Astrocyte of the spinal cord (primary cell): ENCODE results near the gene QRICH2.

ENCODE experiments used
- DNase-seq: peaks from one replicate; pipeline ENCODE4 v3.0.0; 2011; ENCODE audit warnings: low read depth, low spot score
- H3K4me3 ChIP-seq: 2 replicates; pipeline ENCODE4 v1.5.1; 2011; ENCODE audit warnings: low read depth, mild to moderate bottlenecking, low read length, moderate library complexity
- in situ Hi-C: cut with HindIII; loops from 2 replicates; pipeline ENCODE4 v1.10.0; 2017; ENCODE audit warnings: low sequenced_read_pairs
- TF ChIP-seq, protein P1 (sequence below): IDR thresholded peaks from 2 replicates; pipeline ENCODE4 v1.5.1; 2012; ENCODE audit warnings: low read depth, mild to moderate bottlenecking, low read length, inconsistent platforms

QRICH2 gene

DNA sequence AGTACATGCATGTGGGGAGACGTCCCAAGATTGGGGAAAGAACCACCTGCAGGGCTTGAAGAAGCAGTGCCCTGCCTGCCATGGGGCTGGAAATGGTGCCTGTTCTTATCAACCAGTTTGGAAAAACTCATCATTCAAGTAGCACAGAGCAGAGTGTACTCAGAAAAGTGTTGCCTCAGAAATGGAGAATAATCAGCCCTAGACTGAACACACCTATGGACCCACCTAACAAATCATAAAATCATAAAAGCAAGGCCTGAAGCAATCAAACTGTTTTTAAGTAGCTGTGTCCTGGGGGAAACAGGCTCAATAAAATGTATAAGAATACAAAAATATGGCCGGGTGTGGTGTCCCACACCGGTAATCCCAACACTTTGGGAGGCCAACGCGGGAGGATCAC, 11.2 kb downstream of the QRICH2 start:
- in situ Hi-C loops: no loop called here
- H3K4me3 ChIP-seq: no peak overlapping the region
- DNase-seq: no peak
- TF ChIP-seq, protein P1, sequence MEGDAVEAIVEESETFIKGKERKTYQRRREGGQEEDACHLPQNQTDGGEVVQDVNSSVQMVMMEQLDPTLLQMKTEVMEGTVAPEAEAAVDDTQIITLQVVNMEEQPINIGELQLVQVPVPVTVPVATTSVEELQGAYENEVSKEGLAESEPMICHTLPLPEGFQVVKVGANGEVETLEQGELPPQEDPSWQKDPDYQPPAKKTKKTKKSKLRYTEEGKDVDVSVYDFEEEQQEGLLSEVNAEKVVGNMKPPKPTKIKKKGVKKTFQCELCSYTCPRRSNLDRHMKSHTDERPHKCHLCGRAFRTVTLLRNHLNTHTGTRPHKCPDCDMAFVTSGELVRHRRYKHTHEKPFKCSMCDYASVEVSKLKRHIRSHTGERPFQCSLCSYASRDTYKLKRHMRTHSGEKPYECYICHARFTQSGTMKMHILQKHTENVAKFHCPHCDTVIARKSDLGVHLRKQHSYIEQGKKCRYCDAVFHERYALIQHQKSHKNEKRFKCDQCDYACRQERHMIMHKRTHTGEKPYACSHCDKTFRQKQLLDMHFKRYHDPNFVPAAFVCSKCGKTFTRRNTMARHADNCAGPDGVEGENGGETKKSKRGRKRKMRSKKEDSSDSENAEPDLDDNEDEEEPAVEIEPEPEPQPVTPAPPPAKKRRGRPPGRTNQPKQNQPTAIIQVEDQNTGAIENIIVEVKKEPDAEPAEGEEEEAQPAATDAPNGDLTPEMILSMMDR: no peak

DNA sequence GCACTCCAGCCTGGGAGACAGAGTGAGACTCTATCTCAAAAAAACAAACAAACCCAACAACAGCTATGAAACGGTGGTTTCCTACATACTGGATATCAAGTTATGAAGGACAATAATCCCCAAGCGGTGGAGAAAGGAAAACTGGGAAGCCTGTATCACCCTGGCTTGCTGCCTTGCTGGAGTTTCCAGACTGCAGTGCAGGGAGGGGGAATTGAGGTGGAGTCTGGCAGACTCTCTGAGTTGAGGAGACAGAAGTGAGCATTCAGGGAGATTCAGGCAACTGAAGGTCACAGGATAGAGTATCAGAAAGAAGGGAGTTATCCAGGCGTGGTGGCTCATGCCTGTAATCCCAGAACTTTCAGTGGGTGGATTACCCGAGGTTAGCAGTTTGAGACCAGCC, 11.9 kb downstream of the QRICH2 start:
- H3K4me3 ChIP-seq: no peak overlapping the region
- in situ Hi-C loops: no loop called here
- TF ChIP-seq, protein P1: no peak
- no peak for DNase-seq

DNA sequence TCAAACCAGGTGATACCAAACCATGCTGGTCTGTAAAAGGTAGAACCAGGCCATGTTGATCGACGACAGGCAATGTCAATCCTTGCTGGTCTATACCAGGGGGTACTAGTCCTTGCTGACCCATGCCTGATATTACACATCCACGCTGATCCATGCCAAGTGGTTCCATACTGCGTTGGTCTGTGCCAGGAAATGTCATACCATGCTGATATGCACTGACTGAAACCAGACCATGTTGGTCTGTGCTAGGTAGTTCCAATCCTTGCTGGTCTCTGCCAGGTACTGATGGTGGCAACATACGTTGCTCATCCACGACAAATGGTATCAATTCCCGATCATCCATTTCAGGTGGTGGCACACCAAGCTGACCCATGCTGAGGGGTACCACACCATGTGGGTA, 15.0 kb downstream of the QRICH2 start:
- in situ Hi-C loops: no loop called here
- H3K4me3 ChIP-seq: no peak overlapping the region
- no peak for DNase-seq
- TF ChIP-seq, protein P1: no peak

DNA sequence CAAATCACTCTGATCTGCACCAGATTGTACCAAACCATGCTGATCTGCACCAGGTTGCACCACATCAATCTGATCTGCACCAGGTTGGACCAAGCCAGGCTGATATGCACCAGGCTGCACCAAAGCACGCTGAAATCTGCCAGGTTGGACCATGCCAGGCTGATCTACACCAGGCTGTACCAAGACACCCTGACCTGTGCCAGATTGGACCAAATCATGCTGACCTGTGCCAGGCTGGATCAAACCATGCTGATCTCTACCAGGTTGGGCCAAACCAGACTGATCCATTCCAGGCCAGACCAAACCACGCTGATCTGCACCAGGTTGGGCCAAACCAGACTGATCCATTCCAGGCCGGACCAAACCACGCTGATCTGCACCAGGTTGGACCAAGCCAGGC, 15.5 kb downstream of the QRICH2 start:
- no peak for DNase-seq
- TF ChIP-seq, protein P1: no peak
- in situ Hi-C loops: no loop called here
- H3K4me3 ChIP-seq: no peak overlapping the region

DNA sequence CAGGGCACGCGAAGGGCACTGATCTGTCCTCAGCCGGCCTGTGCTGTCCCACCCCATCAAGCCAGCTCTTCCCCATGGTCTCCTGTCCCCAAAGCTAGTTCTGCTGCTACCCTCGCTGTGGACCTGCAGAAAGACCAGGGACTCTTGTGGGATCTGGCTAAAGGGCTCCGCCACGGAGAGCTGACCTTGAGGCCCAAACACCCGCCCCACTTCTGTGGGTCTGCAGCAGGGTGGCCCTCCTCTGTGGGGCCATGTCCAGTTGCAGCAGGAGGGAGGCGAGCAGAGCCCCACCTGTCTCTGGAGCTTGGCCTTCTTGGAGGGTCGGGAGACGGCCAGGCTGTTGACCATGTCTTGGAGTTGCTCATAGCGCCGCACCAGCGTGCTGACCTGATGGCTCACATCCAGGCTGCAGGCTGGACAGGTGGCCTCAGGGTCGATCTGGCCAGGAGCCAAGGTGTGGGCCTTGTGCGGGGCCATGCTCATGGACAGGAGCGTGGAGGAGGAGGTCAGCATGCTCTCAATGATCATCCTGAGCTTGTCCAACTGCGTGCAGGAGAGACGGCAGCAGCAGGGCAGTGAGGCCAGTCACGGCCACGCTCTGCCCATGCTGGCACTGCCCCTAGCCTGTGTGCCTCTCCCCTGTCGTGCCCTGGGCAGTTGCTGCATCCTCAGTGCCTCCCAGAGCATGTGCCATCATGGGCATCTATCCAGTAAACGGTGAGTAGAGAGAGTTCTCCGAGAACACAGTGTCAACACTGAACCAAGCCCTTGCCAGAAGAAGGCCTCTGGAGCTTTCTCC, 26.3 kb downstream of the QRICH2 start:
- DNase-seq: no peak
- H3K4me3 ChIP-seq: no peak overlapping the region
- TF ChIP-seq, protein P1: no peak
- in situ Hi-C loops: no loop called here

DNA sequence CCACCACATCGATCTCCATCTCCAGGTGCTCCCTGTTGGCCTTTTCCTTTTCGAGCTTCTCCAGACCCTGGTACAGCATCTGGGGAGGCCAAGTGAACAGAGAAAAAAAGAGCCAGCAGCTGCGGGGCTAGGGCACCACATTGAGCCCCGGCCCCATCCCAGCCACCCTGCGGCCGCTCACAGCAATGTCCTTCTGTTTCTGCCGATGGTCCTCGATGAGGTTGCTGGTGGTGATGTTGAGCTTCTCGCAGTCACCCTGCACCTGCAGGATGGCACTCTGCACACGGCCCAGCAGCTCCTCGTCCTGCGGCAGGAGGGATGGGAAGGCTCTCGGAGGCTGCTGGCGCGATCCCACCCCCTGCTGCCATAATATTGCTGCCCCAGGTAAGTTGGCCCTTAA, 27.4 kb downstream of the QRICH2 start:
- no peak for DNase-seq
- in situ Hi-C loops: no loop called here
- TF ChIP-seq, protein P1: no peak
- H3K4me3 ChIP-seq: no peak overlapping the region
